Measurements from ENCODE around the gene PTPRH. TPM values are rescaled to one million over a fixed set of nuclear protein-coding genes. Genes with fewer than 3 reads are reported as not detected.

Gene PTPRH
- total RNA-seq, 5 donors from 2014 or later (not counting 1 experiment from before 2014, with no cell fraction given) = 0.16 to 1.1 (median 0.51) TPM; not detected in 2

- Mint-ChIP-seq H3K9me3 (no peaks in the 10 kb centered on the region), H3K4me3 (peak overlapping the region; percentile 96 to 100 (median 97)), H3K27me3 (no peaks in the 10 kb centered on the region), H3K36me3 (peaks cover 8% of the 10 kb centered on the region), H3K4me1 (peaks cover 69 to 77% (median 73%) of the 10 kb centered on the region in 3 donors), H3K27ac (peak overlapping the region; percentile 99)
- 6% methylated on average over 17 of the region's 17 CpGs for WGBS (ENCODE audit: insufficient coverage)
- ChIA-PET POLR2A (interaction anchor here (0.5 to 2.5 kb wide), 6 partner anchors 20 to 138 kb away, joined by 3 to 11 read pairs (median 4); partner anchors contain the start of genes HSPBP1 (in 1 of the 2) and KMT5C (in 1 of the 2)), CTCF (interaction anchor here in 1 of 2 donors (0.6 to 1.5 kb wide), 4 partner anchors 22 to 167 kb away, joined by 3 to 4 read pairs (median 3); partner anchors contain the start of genes HSPBP1 and KMT5C)
- no peak for ATAC-seq (replicated peaks in 1 of 4)
- peak overlapping the region; percentile 90 for H3K27ac ChIP-seq (ENCODE audit: low read length)
- no peaks in the 10 kb centered on the region for H3K9me3 ChIP-seq
- peaks cover 0 to 4% of the 10 kb centered on the region in 2 donors for H3K36me3 ChIP-seq (ENCODE audit: control insufficient read depth in 2 of 2, extremely low read depth in 1 of 2, insufficient read depth in 1 of 2, low read length in 1 of 2)
- peaks cover 44 to 80% of the 10 kb centered on the region in 2 experiments for H3K4me1 ChIP-seq (ENCODE audit: control insufficient read depth in 1 of 2, extremely low read depth in 1 of 2, insufficient read depth in 2 of 2, low read length in 2 of 2)
- H3K27me3 ChIP-seq (replicated peaks in 1 of 2; ENCODE audit: control insufficient read depth in 2 of 2, extremely low read depth in 1 of 2, insufficient read depth in 2 of 2, low read length in 1 of 2) = no peaks in the 10 kb centered on the region
- DNase-seq = peak in 24 of 35 experiments; percentile 18 to 55 (median 30)
- H3K4me3 ChIP-seq (ENCODE audit: control insufficient read depth in 1 of 2, extremely low read depth in 1 of 2, low read length in 1 of 2) = peak overlapping the region; percentile 86 to 91
These were observed 46.5 kb upstream of the PTPRH start for GRCh38 chr19:55255618-55256423.

DNA sequence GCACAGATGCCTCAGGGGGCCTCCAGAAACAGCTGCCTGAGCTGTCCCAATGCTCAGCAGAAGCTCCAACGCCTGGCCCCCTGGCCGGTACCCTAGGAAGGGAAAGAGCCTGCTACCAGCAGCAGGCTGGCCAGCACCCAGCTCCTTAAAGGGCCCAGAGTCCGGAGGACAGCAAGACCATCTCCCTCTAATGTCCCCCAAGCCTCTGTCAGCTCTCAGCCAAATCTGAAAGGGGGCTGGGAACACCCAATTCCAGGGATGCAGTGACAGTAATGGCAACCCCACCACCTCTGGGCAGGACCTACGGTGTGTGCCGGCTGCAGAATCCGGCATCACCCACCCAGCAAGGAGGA, 45.3 kb upstream of the PTPRH start:
- ChIA-PET POLR2A (interaction anchor here (0.6 to 2.5 kb wide), 6 partner anchors 25 to 350 kb away, joined by 3 to 11 read pairs (median 4); partner anchors contain the start of genes HSPBP1 (in 1 of the 2), KMT5C (in 1 of the 2) and UBE2S (in 1 of the 2)), CTCF (interaction anchor here in 1 of 2 donors (0.6 to 1.8 kb wide), 3 partner anchors 25 to 213 kb away, joined by 3 to 9 read pairs (median 3); partner anchors contain the start of gene HSPBP1)
- H3K9me3 Mint-ChIP-seq = no peaks in the 10 kb centered on the region
- H3K27me3 Mint-ChIP-seq = no peaks in the 10 kb centered on the region
- H3K4me3 Mint-ChIP-seq = peak overlapping the region; percentile 96 to 100 (median 97)
- Histone ChIP-seq H3K4me1 (ENCODE audit: control insufficient read depth in 1 of 2, extremely low read depth in 1 of 2, insufficient read depth in 2 of 2, low read length in 2 of 2) (peaks cover 49 to 85% of the 10 kb centered on the region in 2 experiments), H3K27me3 (replicated peaks in 1 of 2; ENCODE audit: control insufficient read depth in 2 of 2, extremely low read depth in 1 of 2, insufficient read depth in 2 of 2, low read length in 1 of 2) (no peaks in the 10 kb centered on the region), H3K9me3 (no peaks in the 10 kb centered on the region), H3K4me3 (ENCODE audit: control insufficient read depth in 1 of 2, extremely low read depth in 1 of 2, low read length in 1 of 2) (peak overlapping the region; percentile 86 to 91), H3K36me3 (ENCODE audit: control insufficient read depth in 2 of 2, extremely low read depth in 1 of 2, insufficient read depth in 1 of 2, low read length in 1 of 2) (peaks cover 0 to 15% of the 10 kb centered on the region in 2 donors), H3K27ac (ENCODE audit: low read length) (peak overlapping the region; percentile 90)
- WGBS (ENCODE audit: insufficient coverage) = 3% methylated on average over 5 of the region's 6 CpGs
- ATAC-seq (replicated peaks in 1 of 4) (no peak), DNase-seq (no peak)
- peak overlapping the region; percentile 99 for H3K27ac Mint-ChIP-seq
- peaks cover 73 to 81% (median 74%) of the 10 kb centered on the region in 3 donors for H3K4me1 Mint-ChIP-seq
- H3K36me3 Mint-ChIP-seq = peaks cover 10% of the 10 kb centered on the region

GRCh38 chr19:55253842-55254624, 44.7 kb upstream of the PTPRH start:
- Histone ChIP-seq H3K9me3 (no peaks in the 10 kb centered on the region), H3K36me3 (ENCODE audit: control insufficient read depth in 2 of 2, extremely low read depth in 1 of 2, insufficient read depth in 1 of 2, low read length in 1 of 2) (peaks cover under 1 to 16% of the 10 kb centered on the region in 2 donors), H3K4me1 (ENCODE audit: control insufficient read depth in 1 of 2, extremely low read depth in 1 of 2, insufficient read depth in 2 of 2, low read length in 2 of 2) (peaks cover 49 to 85% of the 10 kb centered on the region in 2 experiments), H3K4me3 (ENCODE audit: control insufficient read depth in 1 of 2, extremely low read depth in 1 of 2, low read length in 1 of 2) (peak overlapping the region; percentile 86 to 91), H3K27ac (ENCODE audit: low read length) (peak overlapping the region; percentile 90), H3K27me3 (replicated peaks in 1 of 2; ENCODE audit: control insufficient read depth in 2 of 2, extremely low read depth in 1 of 2, insufficient read depth in 2 of 2, low read length in 1 of 2) (no peaks in the 10 kb centered on the region)
- DNase-seq (peak; percentile 49 to 83 (median 66)), ATAC-seq (replicated peaks in 1 of 4) (peak; percentile 44 to 61 (median 54))
- Mint-ChIP-seq H3K9me3 (no peaks in the 10 kb centered on the region), H3K27me3 (no peaks in the 10 kb centered on the region), H3K4me3 (peak overlapping the region; percentile 96 to 100 (median 97)), H3K36me3 (peaks cover 10% of the 10 kb centered on the region), H3K4me1 (peaks cover 70 to 80% (median 74%) of the 10 kb centered on the region in 3 donors), H3K27ac (peak overlapping the region; percentile 99)
- ChIA-PET POLR2A (interaction anchor here (0.6 to 2.5 kb wide), 5 partner anchors 26 to 350 kb away, joined by 3 to 11 read pairs (median 4); partner anchors contain the start of genes HSPBP1 (in 1 of the 2), KMT5C (in 1 of the 2) and UBE2S (in 1 of the 2)), CTCF (interaction anchor here in 1 of 2 donors (0.6 to 1.8 kb wide), 4 partner anchors 26 to 213 kb away, joined by 3 to 9 read pairs (median 4); partner anchors contain the start of genes HSPBP1 and ISOC2)
- 0% methylated on average over 15 of the region's 23 CpGs for WGBS (ENCODE audit: insufficient coverage)

DNA sequence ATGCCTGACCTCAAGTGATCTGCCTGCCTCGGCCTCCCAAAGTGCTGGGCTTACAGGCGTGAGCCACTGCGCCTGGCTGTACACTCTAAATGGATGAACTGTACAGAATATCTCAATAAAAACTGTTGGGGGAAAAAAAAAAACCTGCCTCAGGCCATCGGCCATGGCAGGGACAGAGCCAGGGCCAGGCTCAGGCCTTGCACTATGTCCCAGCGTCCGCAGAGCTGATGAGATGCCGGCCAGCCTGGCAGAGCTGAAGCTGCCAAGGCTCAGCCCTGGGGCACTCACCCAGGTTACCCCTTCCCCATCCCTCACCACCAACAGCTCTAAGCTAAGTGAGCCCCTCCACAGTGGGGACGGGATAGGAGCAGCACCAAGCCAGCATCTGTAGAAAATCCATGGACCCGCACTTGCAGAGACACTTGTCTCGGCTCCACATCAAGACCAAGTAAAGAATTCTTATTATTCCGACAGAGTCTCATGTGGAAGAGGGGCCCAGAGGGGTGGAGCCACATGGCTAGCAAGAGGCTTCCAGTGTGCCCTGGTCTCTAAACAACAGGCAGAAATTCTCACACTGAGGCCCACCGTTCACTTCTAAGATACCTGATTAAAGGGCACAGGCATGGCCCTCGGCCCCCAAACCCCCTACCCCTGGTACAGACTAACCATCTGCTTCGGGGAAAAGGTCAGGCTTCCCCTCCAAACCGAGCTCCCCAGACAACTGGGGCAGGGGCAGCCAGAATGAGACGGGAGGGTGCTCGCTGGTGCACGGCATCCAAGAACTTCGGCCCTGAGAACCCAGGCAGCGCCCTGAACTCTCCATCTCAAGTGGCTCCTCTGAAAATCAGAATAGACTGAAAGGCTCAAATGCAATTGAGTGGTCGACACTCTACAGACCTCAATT, 43.7 kb upstream of the PTPRH start:
- DNase-seq (no peak), ATAC-seq (replicated peaks in 1 of 4) (no peak)
- H3K4me3 Mint-ChIP-seq = peak overlapping the region; percentile 96 to 100 (median 97)
- ChIA-PET POLR2A (interaction anchor here in 1 of 2 donors (0.5 kb wide), 1 partner anchor 85 kb away, joined by 5 read pairs; no protein-coding TSS in a partner anchor), CTCF (interaction anchor here in 1 of 2 donors (0.9 to 1.8 kb wide), 2 partner anchors 27 to 209 kb away, joined by 4 to 9 read pairs; partner anchors contain the start of genes HSPBP1 and ISOC2)
- 30% methylated on average over 7 of the region's 21 CpGs for WGBS (ENCODE audit: insufficient coverage)
- Histone ChIP-seq H3K4me1 (ENCODE audit: control insufficient read depth in 1 of 2, extremely low read depth in 1 of 2, insufficient read depth in 2 of 2, low read length in 2 of 2) (peaks cover 49 to 95% of the 10 kb centered on the region in 2 experiments), H3K36me3 (ENCODE audit: control insufficient read depth in 2 of 2, extremely low read depth in 1 of 2, insufficient read depth in 1 of 2, low read length in 1 of 2) (peaks cover 10 to 24% of the 10 kb centered on the region in 2 donors), H3K9me3 (no peaks in the 10 kb centered on the region), H3K27me3 (replicated peaks in 1 of 2; ENCODE audit: control insufficient read depth in 2 of 2, extremely low read depth in 1 of 2, insufficient read depth in 2 of 2, low read length in 1 of 2) (no peaks in the 10 kb centered on the region), H3K27ac (ENCODE audit: low read length) (peak overlapping the region; percentile 90), H3K4me3 (ENCODE audit: control insufficient read depth in 1 of 2, extremely low read depth in 1 of 2, low read length in 1 of 2) (peak overlapping the region; percentile 86 to 91)
- H3K27ac Mint-ChIP-seq = peak overlapping the region; percentile 99
- H3K9me3 Mint-ChIP-seq = no peaks in the 10 kb centered on the region
- H3K27me3 Mint-ChIP-seq = no peaks in the 10 kb centered on the region
- peaks cover 79 to 90% (median 84%) of the 10 kb centered on the region in 3 donors for H3K4me1 Mint-ChIP-seq
- peaks cover 10% of the 10 kb centered on the region for H3K36me3 Mint-ChIP-seq

- ChIA-PET CTCF (no interaction called here), POLR2A (no interaction called here)
- Mint-ChIP-seq H3K4me1 (peaks cover 64 to 85% (median 82%) of the 10 kb centered on the region in 3 donors), H3K9me3 (no peaks in the 10 kb centered on the region), H3K4me3 (peak overlapping the region; percentile 65 to 100 (median 81)), H3K27me3 (no peaks in the 10 kb centered on the region), H3K36me3 (peaks cover 10% of the 10 kb centered on the region), H3K27ac (peak overlapping the region; percentile 99)
- peak in 1 of 4 experiments; percentile 17 for ATAC-seq (replicated peaks in 1 of 4)
- peaks cover 44 to 93% of the 10 kb centered on the region in 2 experiments for H3K4me1 ChIP-seq (ENCODE audit: control insufficient read depth in 1 of 2, extremely low read depth in 1 of 2, insufficient read depth in 2 of 2, low read length in 2 of 2)
- H3K9me3 ChIP-seq = no peaks in the 10 kb centered on the region
- peak overlapping the region; percentile 18 to 39 for H3K4me3 ChIP-seq (ENCODE audit: control insufficient read depth in 1 of 2, extremely low read depth in 1 of 2, low read length in 1 of 2)
- WGBS (ENCODE audit: insufficient coverage) = 3% methylated on average over 9 of the region's 19 CpGs
- H3K27ac ChIP-seq (ENCODE audit: low read length) = peak overlapping the region; percentile 90
- no peaks in the 10 kb centered on the region for H3K27me3 ChIP-seq (replicated peaks in 1 of 2; ENCODE audit: control insufficient read depth in 2 of 2, extremely low read depth in 1 of 2, insufficient read depth in 2 of 2, low read length in 1 of 2)
- peak in 15 of 35 experiments; percentile 8 to 61 (median 27) for DNase-seq
- H3K36me3 ChIP-seq (ENCODE audit: control insufficient read depth in 2 of 2, extremely low read depth in 1 of 2, insufficient read depth in 1 of 2, low read length in 1 of 2) = peaks cover 16 to 38% of the 10 kb centered on the region in 2 donors
These were observed 42.2 kb upstream of the PTPRH start for GRCh38 chr19:55251341-55252081.

Measured in T-cell (primary cell).